Caco-2 (cell line): ENCODE data around the gene FBXO31. TPM values are rescaled to one million over a fixed set of nuclear protein-coding genes. Genes with fewer than 3 reads are reported as not detected.

ENCODE experiments used
- BruUV-seq: library from RNA; stranded (reverse); fragments of 400-500 nt; replicated peaks from 2 replicates; lab custom pipeline; 2021; lab: Mats Ljungman, UMichigan
- CTCF ChIA-PET: fragments of 300-600 bp; sonication (Branson Sonifier 250); formaldehyde crosslinking; loops from one replicate; lab custom pipeline; 2022; ENCODE audit warnings: antibody characterized with exemption; lab: Charles Lee
- POLR2A ChIA-PET: fragments of 300-600 bp; sonication (Branson Sonifier 250); formaldehyde crosslinking; loops from one replicate; lab custom pipeline; 2022; ENCODE audit warnings: antibody characterized with exemption; lab: Charles Lee
- DNase-seq, 2 experiments: peaks; one replicate each; pipeline versions ENCODE4 v3.0.0 to v3.0.0-alpha.2; 2020 to 2022
- H3K27me3 ChIP-seq: replicated peaks from 2 replicates; pipeline ENCODE4 v1.6.0; 2011; ENCODE audit warnings: low read length; ENCODE audit not compliant: control insufficient read depth, insufficient read depth
- H3K36me3 ChIP-seq: 2 replicates; pipeline ENCODE4 v1.5.1; 2011; ENCODE audit warnings: low read length; ENCODE audit not compliant: control insufficient read depth, insufficient read depth
- H3K4me1 ChIP-seq: fragments of 250-450 bp; sonication (Bioruptor Pico); 2 replicates; pipeline ENCODE4 v1.5.1; 2020; ENCODE audit warnings: mild to moderate bottlenecking
- H3K4me3 ChIP-seq: 2 replicates; pipeline ENCODE4 v1.5.1; 2011; ENCODE audit warnings: low read depth, mild to moderate bottlenecking, control low read depth, low read length
- H3K9me3 ChIP-seq: fragments of 250-450 bp; sonication (Bioruptor Pico); 2 replicates; pipeline ENCODE4 v1.5.1; 2020; ENCODE audit warnings: mild to moderate bottlenecking, moderate library complexity
- H3K27ac Mint-ChIP-seq: one replicate; pipeline ENCODE4 v1.8.0; 2022; ENCODE audit warnings: mixed read lengths; ENCODE audit not compliant: unreplicated experiment
- H3K27me3 Mint-ChIP-seq: one replicate; pipeline ENCODE4 v1.8.0; 2022; ENCODE audit warnings: mixed read lengths; ENCODE audit not compliant: insufficient read depth, unreplicated experiment
- H3K36me3 Mint-ChIP-seq: one replicate; pipeline ENCODE4 v1.8.0; 2022; ENCODE audit warnings: mild to moderate bottlenecking, mixed read lengths; ENCODE audit not compliant: insufficient read depth, unreplicated experiment
- H3K4me1 Mint-ChIP-seq: one replicate; pipeline ENCODE4 v1.8.0; 2022; ENCODE audit warnings: low read depth, mixed read lengths; ENCODE audit not compliant: unreplicated experiment
- H3K4me3 Mint-ChIP-seq: one replicate; pipeline ENCODE4 v1.8.0; 2022; ENCODE audit warnings: mild to moderate bottlenecking, moderate library complexity, mixed read lengths; ENCODE audit not compliant: unreplicated experiment
- H3K9me3 Mint-ChIP-seq: one replicate; pipeline ENCODE4 v1.8.0; 2022; ENCODE audit warnings: mixed read lengths; ENCODE audit not compliant: unreplicated experiment
- CTCF ChIP-seq, 2 experiments: fragments of 200-600 bp in 1 of 2; IDR thresholded peaks; 1 replicate in 1 of 2; 2 replicates in 1 of 2; pipeline versions ENCODE4 v1.5.1 to v1.8.0; 2011 to 2022; ENCODE audit warnings: antibody characterized with exemption in 1 of 2, control low read depth in 1 of 2, inconsistent platforms in 1 of 2, low read depth in 1 of 2, low read length in 1 of 2, mild to moderate bottlenecking in 1 of 2, moderate library complexity in 1 of 2; ENCODE audit not compliant: insufficient read depth in 1 of 2, severe bottlenecking in 1 of 2, unreplicated experiment in 1 of 2
- intact Hi-C: fragments of 100-400 bp; cut with micrococcal nuclease; formaldehyde crosslinking; loops from one replicate; pipeline ENCODE4 v1.10.0; 2022; ENCODE audit not compliant: unreplicated experiment
- total RNA-seq: library from RNA; stranded (reverse); gene quantifications from 2 replicates; pipeline ENCODE4 v1.2.3, GENCODE V29; 2022

FBXO31 gene
- total RNA-seq, 1 experiment from 2014 or later = 55.6 TPM

- H3K4me1 Mint-ChIP-seq = no peaks in the 10 kb centered on the region
- Histone ChIP-seq H3K9me3 (no peaks in the 10 kb centered on the region), H3K27me3 (no peaks in the 10 kb centered on the region), H3K4me1 (no peaks in the 10 kb centered on the region), H3K36me3 (peaks cover 2% of the 10 kb centered on the region; the same call in 1 of the 2 replicates), H3K4me3 (no peak overlapping the region)
- BruUV-seq = no TSS peak
- DNase-seq = no peak
- POLR2A ChIA-PET = no interaction called here
- CTCF ChIA-PET = interaction anchor here (0.5 kb wide), 1 partner anchor 36 kb away, joined by 3 read pairs; no protein-coding TSS in a partner anchor
- no peak for TF ChIP-seq CTCF (IDR thresholded peaks at IDR 0.05; ENCODE audit: insufficient read depth in 1 of 2, low read depth in 1 of 2, low read length in 1 of 2, severe bottlenecking in 1 of 2, unreplicated experiment in 1 of 2)
- peaks cover 26% of the 10 kb centered on the region for H3K36me3 Mint-ChIP-seq
- H3K27ac Mint-ChIP-seq = no peak overlapping the region
- no peaks in the 10 kb centered on the region for H3K27me3 Mint-ChIP-seq
- no peak overlapping the region for H3K4me3 Mint-ChIP-seq
- intact Hi-C loops = no loop called here
- H3K9me3 Mint-ChIP-seq = no peaks in the 10 kb centered on the region
Observed at GRCh38 chr16:87431926-87432325, 48.4 kb upstream of the FBXO31 start.

DNA sequence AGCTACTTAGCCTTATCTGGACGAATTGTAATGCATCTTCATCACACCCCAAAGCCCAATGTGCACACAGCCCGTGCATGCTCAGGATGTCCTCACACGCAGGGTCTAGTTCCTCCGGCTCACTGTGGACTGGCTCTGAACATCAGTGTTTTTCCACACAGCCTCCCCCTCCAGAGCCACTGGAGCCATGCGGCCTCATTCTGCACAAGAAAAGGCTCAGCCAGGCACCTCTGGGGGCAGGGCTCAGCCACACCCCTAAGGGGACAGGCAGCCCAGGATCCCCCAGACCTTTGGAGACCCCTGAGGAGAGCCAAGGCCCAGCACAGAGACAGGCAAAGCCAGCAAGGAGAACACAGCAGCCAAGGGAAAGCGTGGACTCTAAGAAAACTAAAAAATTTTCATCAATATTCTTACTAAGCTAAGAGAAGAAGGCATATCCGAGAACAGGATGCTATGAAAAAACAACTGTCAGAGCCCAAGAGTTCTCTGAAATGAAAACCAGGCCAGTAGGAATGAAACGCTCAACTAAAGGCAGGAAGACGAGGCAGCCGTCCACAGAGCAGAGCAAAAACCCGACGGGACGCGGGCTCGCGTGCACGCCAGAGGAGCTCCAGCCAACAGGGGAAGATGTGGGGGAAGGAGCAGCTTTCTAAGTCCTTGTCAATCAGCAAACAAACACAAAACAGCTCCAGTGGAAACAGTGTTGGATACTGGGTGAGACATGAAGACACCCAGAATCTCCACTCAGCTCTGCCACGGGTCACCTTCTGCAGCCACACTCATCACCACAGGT lies 43.0 kb upstream of the FBXO31 start:
- Histone ChIP-seq H3K27me3 (no peaks in the 10 kb centered on the region), H3K4me3 (no peak overlapping the region), H3K36me3 (peaks cover 2% of the 10 kb centered on the region), H3K4me1 (no peaks in the 10 kb centered on the region), H3K9me3 (no peaks in the 10 kb centered on the region)
- Mint-ChIP-seq H3K27me3 (no peaks in the 10 kb centered on the region), H3K27ac (no peak overlapping the region), H3K9me3 (no peaks in the 10 kb centered on the region), H3K4me1 (no peaks in the 10 kb centered on the region), H3K4me3 (no peak overlapping the region), H3K36me3 (peaks cover 26% of the 10 kb centered on the region)
- ChIA-PET CTCF (no interaction called here), POLR2A (no interaction called here)
- BruUV-seq = no TSS peak
- TF ChIP-seq CTCF (IDR thresholded peaks at IDR 0.05; ENCODE audit: insufficient read depth in 1 of 2, low read depth in 1 of 2, low read length in 1 of 2, severe bottlenecking in 1 of 2, unreplicated experiment in 1 of 2) = no peak
- no peak for DNase-seq
- intact Hi-C loops = no loop called here

GRCh38 chr16:87425941-87426340 lies 42.4 kb upstream of the FBXO31 start:
- H3K36me3 ChIP-seq = peaks cover 3% of the 10 kb centered on the region
- CTCF ChIA-PET = no interaction called here

More at GRCh38 chr16:87425941-87426340, 42.4 kb upstream of the FBXO31 start:
- TF ChIP-seq CTCF (IDR thresholded peaks at IDR 0.05; ENCODE audit: insufficient read depth in 1 of 2, low read depth in 1 of 2, low read length in 1 of 2, severe bottlenecking in 1 of 2, unreplicated experiment in 1 of 2) = no peak
- Mint-ChIP-seq H3K36me3 (peaks cover 26% of the 10 kb centered on the region), H3K27ac (no peak overlapping the region), H3K4me3 (no peak overlapping the region), H3K27me3 (no peaks in the 10 kb centered on the region), H3K9me3 (no peaks in the 10 kb centered on the region), H3K4me1 (no peaks in the 10 kb centered on the region)
- no peaks in the 10 kb centered on the region for H3K4me1 ChIP-seq
- H3K4me3 ChIP-seq = no peak overlapping the region
- intact Hi-C loops = no loop called here
- BruUV-seq = no TSS peak
- POLR2A ChIA-PET = no interaction called here
- no peaks in the 10 kb centered on the region for H3K9me3 ChIP-seq
- no peak for DNase-seq
- H3K27me3 ChIP-seq = no peaks in the 10 kb centered on the region
